ENCODE measurements around the gene TMOD2.

The TMOD2 gene

GRCh38 chr15:51724673-51725072 lies 26.7 kb upstream of the TMOD2 start:
- TF ChIP-seq ZNF274 (IDR thresholded peaks at IDR 0.05; ENCODE audit: low read depth, low read length): no peak
- no peak overlapping the region for H3K4me3 ChIP-seq (ENCODE audit: low read length)

- H3K4me3 ChIP-seq (ENCODE audit: low read length): peak overlapping the region; percentile 17; the same call in 1 of the 2 replicates
- no peak for TF ChIP-seq ZNF274 (IDR thresholded peaks at IDR 0.05; ENCODE audit: low read depth, low read length)
Observed at GRCh38 chr15:51726302-51727073, 24.9 kb upstream of the TMOD2 start.

GRCh38 chr15:51727141-51727897 lies 24.1 kb upstream of the TMOD2 start:
- TF ChIP-seq ZNF274 (IDR thresholded peaks at IDR 0.05; ENCODE audit: low read depth, low read length): no peak
- no peak overlapping the region; the same call in 1 of the 2 replicates for H3K4me3 ChIP-seq (ENCODE audit: low read length)

- TF ChIP-seq ZNF274 (IDR thresholded peaks at IDR 0.05; ENCODE audit: low read depth, low read length): no peak
- H3K4me3 ChIP-seq (ENCODE audit: low read length): peak overlapping the region; percentile 77; the same call in 1 of the 2 replicates
Observed at GRCh38 chr15:51731549-51732267, 19.7 kb upstream of the TMOD2 start.

- peak overlapping the region; percentile 36; the same call in 1 of the 2 replicates for H3K4me3 ChIP-seq (ENCODE audit: low read length)
- TF ChIP-seq ZNF274 (IDR thresholded peaks at IDR 0.05; ENCODE audit: low read depth, low read length): no peak
Observed at GRCh38 chr15:51732646-51733045, 18.8 kb upstream of the TMOD2 start.

GRCh38 chr15:51735228-51736010 lies 16.0 kb upstream of the TMOD2 start:
- H3K4me3 ChIP-seq (ENCODE audit: low read length): peak overlapping the region; percentile 83
- no peak for TF ChIP-seq ZNF274 (IDR thresholded peaks at IDR 0.05; ENCODE audit: low read depth, low read length)

GRCh38 chr15:51736069-51736468 lies 15.3 kb upstream of the TMOD2 start:
- peak overlapping the region; percentile 83 for H3K4me3 ChIP-seq (ENCODE audit: low read length)
- TF ChIP-seq ZNF274 (IDR thresholded peaks at IDR 0.05; ENCODE audit: low read depth, low read length): no peak

GRCh38 chr15:51736751-51737521 lies 14.5 kb upstream of the TMOD2 start:
- no peak for TF ChIP-seq ZNF274 (IDR thresholded peaks at IDR 0.05; ENCODE audit: low read depth, low read length)
- H3K4me3 ChIP-seq (ENCODE audit: low read length): peak overlapping the region; percentile 83

GRCh38 chr15:51737522-51738305 lies 13.7 kb upstream of the TMOD2 start, which contains the start of gene LYSMD2:
LYSMD2 (minus strand) TSS chr15:51737655; CDS start chr15:51737622, 33 bp downstream.
- TF ChIP-seq ZNF274 (IDR thresholded peaks at IDR 0.05; ENCODE audit: low read depth, low read length): no peak
- H3K4me3 ChIP-seq (ENCODE audit: low read length): peak within 1 kb of the TSS; percentile 83

GRCh38 chr15:51738553-51738952 lies 12.8 kb upstream of the TMOD2 start:
- no peak for TF ChIP-seq ZNF274 (IDR thresholded peaks at IDR 0.05; ENCODE audit: low read depth, low read length)
- no peak overlapping the region; the same call in 1 of the 2 replicates for H3K4me3 ChIP-seq (ENCODE audit: low read length)

GRCh38 chr15:51739061-51739712 lies 12.2 kb upstream of the TMOD2 start:
- no peak for TF ChIP-seq ZNF274 (IDR thresholded peaks at IDR 0.05; ENCODE audit: low read depth, low read length)
- H3K4me3 ChIP-seq (ENCODE audit: low read length): no peak overlapping the region

GRCh38 chr15:51749307-51749706 lies 2.1 kb upstream of the TMOD2 start:
- no peak overlapping the region for H3K4me3 ChIP-seq (ENCODE audit: low read length)

More at GRCh38 chr15:51749307-51749706, 2.1 kb upstream of the TMOD2 start:
- no peak for TF ChIP-seq ZNF274 (IDR thresholded peaks at IDR 0.05; ENCODE audit: low read depth, low read length)

Data from GM08714 (cell line).